Neural cell (in vitro differentiated cells): Measurements from ENCODE around the gene KRTAP10-2. TPM values are rescaled to one million over a fixed set of nuclear protein-coding genes. Genes with fewer than 3 reads are reported as not detected.

Experiments
- H2AFZ ChIP-seq: fragments of 200-600, 300-800 bp; sonication (generic), shearing (Covaris generic); 2 replicates; pipeline ENCODE4 v1.6.0; 2014; ENCODE audit warnings: low read depth, mild to moderate bottlenecking, antibody characterized with exemption, low read length, moderate library complexity
- H3F3A ChIP-seq: fragments of 200-600 bp; shearing (Covaris generic); 2 replicates; pipeline ENCODE4 v1.6.1; 2016; ENCODE audit warnings: mild to moderate bottlenecking, moderate library complexity, mixed read lengths, antibody characterized with exemption, low read length; ENCODE audit not compliant: insufficient read depth, poor library complexity, severe bottlenecking
- H3K27ac ChIP-seq: fragments of 200-600, 300-800 bp; sonication (generic), shearing (Covaris generic); 2 replicates; pipeline ENCODE4 v1.5.1; 2014; ENCODE audit warnings: mild to moderate bottlenecking, low read length, moderate library complexity
- H3K27me3 ChIP-seq: fragments of 300-800, 200-600 bp; sonication (generic), shearing (Covaris generic); 2 replicates; pipeline ENCODE4 v1.6.0; 2014; ENCODE audit warnings: mild to moderate bottlenecking, low read depth, low read length, moderate library complexity; ENCODE audit not compliant: insufficient read depth
- H3K36me3 ChIP-seq: fragments of 300-800, 200-600 bp; sonication (generic), shearing (Covaris generic); 2 replicates; pipeline ENCODE4 v1.5.1; 2014; ENCODE audit warnings: mild to moderate bottlenecking, antibody characterized with exemption, low read length, moderate library complexity; ENCODE audit not compliant: insufficient read depth
- H3K4me2 ChIP-seq: fragments of 300-800, 200-600 bp; sonication (generic), shearing (Covaris generic); 2 replicates; pipeline ENCODE4 v1.6.0; 2014; ENCODE audit warnings: mild to moderate bottlenecking, low read length
- H3K4me3 ChIP-seq: fragments of 300-800, 200-600 bp; sonication (generic), shearing (Covaris generic); 2 replicates; pipeline ENCODE4 v1.5.1; 2014; ENCODE audit warnings: mild to moderate bottlenecking, low read length, moderate library complexity
- H3K79me2 ChIP-seq: fragments of 200-600 bp; shearing (Covaris generic); replicated peaks from 2 replicates; pipeline ENCODE4 v1.6.0; 2014; ENCODE audit warnings: mild to moderate bottlenecking, low read length, moderate library complexity; ENCODE audit not compliant: insufficient read depth
- H3K9ac ChIP-seq: fragments of 300-800, 200-600 bp; sonication (generic), shearing (Covaris generic); 2 replicates; pipeline ENCODE4 v1.6.1; 2016; ENCODE audit warnings: mild to moderate bottlenecking, low read length, mixed read lengths
- H3K9me2 ChIP-seq: fragments of 200-600 bp; shearing (Covaris generic); 2 replicates; pipeline ENCODE4 v1.6.1; 2016; ENCODE audit warnings: mild to moderate bottlenecking, low read length, mixed read lengths; ENCODE audit not compliant: insufficient read depth
- H3K9me3 ChIP-seq: fragments of 200-600, 300-800 bp; sonication (generic), shearing (Covaris generic); 2 replicates; pipeline ENCODE4 v1.6.1; 2016; ENCODE audit warnings: mild to moderate bottlenecking, mixed run types, low read length, moderate library complexity, mixed read lengths
- H4K20me1 ChIP-seq: fragments of 200-600 bp; shearing (Covaris generic); 2 replicates; pipeline ENCODE4 v1.6.1; 2016; ENCODE audit warnings: mild to moderate bottlenecking, mixed run types; ENCODE audit not compliant: insufficient read depth
- EP300 ChIP-seq: fragments of 450-650 bp; conservative IDR thresholded peaks from 2 replicates; pipeline ENCODE4 v1.6.1; 2014; ENCODE audit warnings: antibody characterized with exemption, mild to moderate bottlenecking, moderate library complexity; ENCODE audit not compliant: poor library complexity, severe bottlenecking
- EZH2 ChIP-seq: fragments of 200-600, 300-800 bp; shearing (Covaris generic), sonication (generic); IDR thresholded peaks from 2 replicates; pipeline ENCODE4 v1.6.1; 2014; ENCODE audit warnings: antibody characterized with exemption, low read length, borderline replicate concordance, mild to moderate bottlenecking; ENCODE audit not compliant: insufficient read depth, poor library complexity, severe bottlenecking
- MXI1 ChIP-seq: fragments of 450-650 bp; conservative IDR thresholded peaks from 2 replicates; pipeline ENCODE4 v1.6.1; 2014; ENCODE audit warnings: antibody characterized with exemption, mild to moderate bottlenecking; ENCODE audit not compliant: poor library complexity, severe bottlenecking
- POLR2AphosphoS5 ChIP-seq: IDR thresholded peaks from 2 replicates; pipeline ENCODE4 v1.6.1; 2012
- RAD21 ChIP-seq: fragments of 450-650 bp; conservative IDR thresholded peaks from 2 replicates; pipeline ENCODE4 v1.6.1; 2014; ENCODE audit warnings: antibody characterized with exemption, mild to moderate bottlenecking, moderate library complexity
- SMC3 ChIP-seq: fragments of 450-650 bp; conservative IDR thresholded peaks from 2 replicates; pipeline ENCODE4 v1.6.1; 2014; ENCODE audit warnings: antibody characterized with exemption, mild to moderate bottlenecking, moderate library complexity; ENCODE audit not compliant: poor library complexity
- TAF1 ChIP-seq: IDR thresholded peaks from 2 replicates; pipeline ENCODE4 v1.6.1; 2012; ENCODE audit warnings: low read depth
- polyA plus RNA-seq: library from polyadenylated mRNA; depleted of rRNA; stranded (reverse); fragments of >200 nt; gene quantifications from 2 replicates; pipeline ENCODE4 v1.2.3, GENCODE V29; 2014
- TF ChIP-seq, protein P1 (sequence below): IDR thresholded peaks from 2 replicates; pipeline ENCODE4 v1.6.1; 2012; ENCODE audit warnings: borderline replicate concordance
- TF ChIP-seq, protein P2 (sequence below): fragments of 450-650 bp; IDR thresholded peaks from 2 replicates; pipeline ENCODE4 v1.5.1; 2014; ENCODE audit warnings: antibody characterized with exemption, mild to moderate bottlenecking, moderate library complexity; ENCODE audit not compliant: poor library complexity, severe bottlenecking

The KRTAP10-2 gene
- polyA plus RNA-seq, 1 donor from 2014 or later, result not detected

DNA sequence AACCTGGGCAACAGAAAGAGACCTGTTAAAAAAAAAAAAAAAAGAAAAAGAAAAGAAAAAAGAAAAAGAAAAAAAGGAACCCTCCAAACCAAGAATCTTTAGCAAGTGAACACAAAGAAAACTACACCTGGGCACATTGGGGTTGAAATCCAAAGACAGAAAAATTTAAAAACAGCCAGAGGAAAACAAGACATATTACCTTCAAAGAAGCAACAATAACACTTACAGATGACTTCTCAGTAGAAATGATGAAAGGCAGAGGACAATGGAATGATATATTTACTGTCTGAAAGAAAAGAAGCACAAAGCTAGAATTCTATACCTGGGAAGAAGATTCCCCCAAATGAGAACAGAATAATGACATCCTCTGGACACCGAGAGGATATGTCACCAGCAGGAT is 8.6 kb downstream of the KRTAP10-2 start:
- Histone ChIP-seq H3K27ac (no peak overlapping the region), H3K9me2 (no peaks in the 10 kb centered on the region), H4K20me1 (no peaks in the 10 kb centered on the region), H3K9me3 (no peaks in the 10 kb centered on the region), H3K27me3 (no peaks in the 10 kb centered on the region), H3K4me2 (no peak overlapping the region), H3F3A (no peaks in the 10 kb centered on the region), H3K9ac (no peak overlapping the region), H3K36me3 (no peaks in the 10 kb centered on the region), H3K79me2 (no peaks in the 10 kb centered on the region), H2AFZ (no peak overlapping the region), H3K4me3 (no peak overlapping the region)
- TF ChIP-seq, protein P1, sequence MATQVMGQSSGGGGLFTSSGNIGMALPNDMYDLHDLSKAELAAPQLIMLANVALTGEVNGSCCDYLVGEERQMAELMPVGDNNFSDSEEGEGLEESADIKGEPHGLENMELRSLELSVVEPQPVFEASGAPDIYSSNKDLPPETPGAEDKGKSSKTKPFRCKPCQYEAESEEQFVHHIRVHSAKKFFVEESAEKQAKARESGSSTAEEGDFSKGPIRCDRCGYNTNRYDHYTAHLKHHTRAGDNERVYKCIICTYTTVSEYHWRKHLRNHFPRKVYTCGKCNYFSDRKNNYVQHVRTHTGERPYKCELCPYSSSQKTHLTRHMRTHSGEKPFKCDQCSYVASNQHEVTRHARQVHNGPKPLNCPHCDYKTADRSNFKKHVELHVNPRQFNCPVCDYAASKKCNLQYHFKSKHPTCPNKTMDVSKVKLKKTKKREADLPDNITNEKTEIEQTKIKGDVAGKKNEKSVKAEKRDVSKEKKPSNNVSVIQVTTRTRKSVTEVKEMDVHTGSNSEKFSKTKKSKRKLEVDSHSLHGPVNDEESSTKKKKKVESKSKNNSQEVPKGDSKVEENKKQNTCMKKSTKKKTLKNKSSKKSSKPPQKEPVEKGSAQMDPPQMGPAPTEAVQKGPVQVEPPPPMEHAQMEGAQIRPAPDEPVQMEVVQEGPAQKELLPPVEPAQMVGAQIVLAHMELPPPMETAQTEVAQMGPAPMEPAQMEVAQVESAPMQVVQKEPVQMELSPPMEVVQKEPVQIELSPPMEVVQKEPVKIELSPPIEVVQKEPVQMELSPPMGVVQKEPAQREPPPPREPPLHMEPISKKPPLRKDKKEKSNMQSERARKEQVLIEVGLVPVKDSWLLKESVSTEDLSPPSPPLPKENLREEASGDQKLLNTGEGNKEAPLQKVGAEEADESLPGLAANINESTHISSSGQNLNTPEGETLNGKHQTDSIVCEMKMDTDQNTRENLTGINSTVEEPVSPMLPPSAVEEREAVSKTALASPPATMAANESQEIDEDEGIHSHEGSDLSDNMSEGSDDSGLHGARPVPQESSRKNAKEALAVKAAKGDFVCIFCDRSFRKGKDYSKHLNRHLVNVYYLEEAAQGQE, result no peak
- TF ChIP-seq, protein P2, sequence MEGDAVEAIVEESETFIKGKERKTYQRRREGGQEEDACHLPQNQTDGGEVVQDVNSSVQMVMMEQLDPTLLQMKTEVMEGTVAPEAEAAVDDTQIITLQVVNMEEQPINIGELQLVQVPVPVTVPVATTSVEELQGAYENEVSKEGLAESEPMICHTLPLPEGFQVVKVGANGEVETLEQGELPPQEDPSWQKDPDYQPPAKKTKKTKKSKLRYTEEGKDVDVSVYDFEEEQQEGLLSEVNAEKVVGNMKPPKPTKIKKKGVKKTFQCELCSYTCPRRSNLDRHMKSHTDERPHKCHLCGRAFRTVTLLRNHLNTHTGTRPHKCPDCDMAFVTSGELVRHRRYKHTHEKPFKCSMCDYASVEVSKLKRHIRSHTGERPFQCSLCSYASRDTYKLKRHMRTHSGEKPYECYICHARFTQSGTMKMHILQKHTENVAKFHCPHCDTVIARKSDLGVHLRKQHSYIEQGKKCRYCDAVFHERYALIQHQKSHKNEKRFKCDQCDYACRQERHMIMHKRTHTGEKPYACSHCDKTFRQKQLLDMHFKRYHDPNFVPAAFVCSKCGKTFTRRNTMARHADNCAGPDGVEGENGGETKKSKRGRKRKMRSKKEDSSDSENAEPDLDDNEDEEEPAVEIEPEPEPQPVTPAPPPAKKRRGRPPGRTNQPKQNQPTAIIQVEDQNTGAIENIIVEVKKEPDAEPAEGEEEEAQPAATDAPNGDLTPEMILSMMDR, result no peak
- TF ChIP-seq EZH2 (no peak), MXI1 (no peak), EP300 (no peak), POLR2AphosphoS5 (no peak), SMC3 (no peak), RAD21 (no peak), TAF1 (no peak)

DNA sequence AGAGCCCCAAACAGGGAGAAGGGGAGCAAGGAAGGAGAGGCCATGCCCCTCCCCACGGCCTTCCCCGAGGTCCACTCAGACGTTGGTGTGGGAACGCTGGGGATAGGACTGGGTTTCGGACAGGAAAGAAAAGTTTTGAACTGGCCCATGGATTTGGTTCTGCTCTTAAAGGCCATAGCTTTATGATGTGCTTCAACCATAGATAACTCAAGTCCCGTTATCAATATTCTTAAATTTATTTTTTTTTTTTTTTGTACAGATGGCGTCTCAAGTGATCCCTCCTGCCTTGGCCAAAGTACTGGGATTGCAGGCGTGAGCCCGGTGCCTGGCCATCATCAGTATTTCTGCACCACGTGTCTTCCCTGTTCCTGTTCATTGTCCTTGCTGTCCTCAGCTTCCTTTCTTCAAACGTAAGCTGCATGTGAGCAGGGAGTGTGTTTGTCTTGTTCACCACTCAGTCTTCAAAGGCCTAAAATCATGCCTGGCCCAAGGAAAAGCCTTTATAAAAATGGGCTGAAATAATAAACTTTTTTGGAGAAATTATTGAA is 10.5 kb downstream of the KRTAP10-2 start:
- Histone ChIP-seq H2AFZ (no peak overlapping the region), H3K9me3 (no peaks in the 10 kb centered on the region), H3K4me2 (no peak overlapping the region), H3K36me3 (no peaks in the 10 kb centered on the region), H3K27me3 (no peaks in the 10 kb centered on the region), H4K20me1 (no peaks in the 10 kb centered on the region), H3K27ac (no peak overlapping the region), H3K4me3 (no peak overlapping the region), H3K79me2 (no peaks in the 10 kb centered on the region), H3K9ac (no peak overlapping the region), H3F3A (no peaks in the 10 kb centered on the region), H3K9me2 (no peaks in the 10 kb centered on the region)
- TF ChIP-seq EZH2 (no peak), RAD21 (no peak), POLR2AphosphoS5 (no peak), TAF1 (no peak)
